T-cell (primary cell): ENCODE data around the gene NR5A1. TPM values are rescaled to one million over a fixed set of nuclear protein-coding genes. Genes with fewer than 3 reads are reported as not detected.

Experiments used
- ATAC-seq, 4 experiments: fragments of 200-7000 bp in 3 of 4; fragments of 150-1000 bp in 1 of 4; cut with Tn5 transposase; replicated peaks in 1 of 4; 1 replicate in 3 of 4; 2 replicates in 1 of 4; pipeline ENCODE4 v1.10.0; 2021; ENCODE audit warnings: moderate library complexity in 3 of 4, mild to moderate bottlenecking in 2 of 4, moderate number of reproducible peaks in 1 of 4
- CTCF ChIA-PET, 2 donors: fragments of 300-600 bp; sonication (Branson Sonifier 250); formaldehyde crosslinking; loops; one replicate each; lab custom pipeline; 2022; ENCODE audit warnings: antibody characterized with exemption in 2 of 2; lab: Charles Lee
- POLR2A ChIA-PET, 2 donors: fragments of 300-600 bp; sonication (Branson Sonifier 250); formaldehyde crosslinking; loops; one replicate each; lab custom pipeline; 2022; ENCODE audit warnings: antibody characterized with exemption in 2 of 2; lab: Charles Lee
- DNase-seq, 35 experiments: peaks; one replicate each; pipeline versions ENCODE4 v3.0.0 to v3.0.0-alpha.2; 2013 to 2023
- H3K27ac ChIP-seq: one replicate; pipeline ENCODE4 v1.5.1; 2013; ENCODE audit warnings: low read length
- H3K27me3 ChIP-seq, 2 experiments: replicated peaks in 1 of 2; 1 replicate in 1 of 2; 2 replicates in 1 of 2; pipeline versions ENCODE4 v1.6.1 to v1.7.0; 2013; ENCODE audit warnings: low read length in 1 of 2, mixed read lengths in 1 of 2; ENCODE audit not compliant: control insufficient read depth in 2 of 2, insufficient read depth in 2 of 2; ENCODE audit errors: extremely low read depth in 1 of 2
- H3K36me3 ChIP-seq, 2 donors: 1 replicate in 1 of 2; 2 replicates in 1 of 2; pipeline versions ENCODE4 v1.6.1 to v1.7.0; 2013; ENCODE audit warnings: low read length in 1 of 2; ENCODE audit not compliant: control insufficient read depth in 2 of 2, insufficient read depth in 1 of 2; ENCODE audit errors: extremely low read depth in 1 of 2
- H3K4me1 ChIP-seq, 2 experiments: 1 replicate in 1 of 2; 2 replicates in 1 of 2; pipeline versions ENCODE4 v1.6.1 to v1.7.0; 2013; ENCODE audit warnings: low read length in 2 of 2, mixed read lengths in 1 of 2; ENCODE audit not compliant: insufficient read depth in 2 of 2, control insufficient read depth in 1 of 2; ENCODE audit errors: extremely low read depth in 1 of 2
- H3K4me3 ChIP-seq, 2 donors: 1 replicate in 1 of 2; 2 replicates in 1 of 2; pipeline versions ENCODE4 v1.5.1 to v1.7.0; 2013; ENCODE audit warnings: mild to moderate bottlenecking in 2 of 2, low read length in 1 of 2, moderate library complexity in 1 of 2; ENCODE audit not compliant: control insufficient read depth in 1 of 2; ENCODE audit errors: extremely low read depth in 1 of 2
- H3K9me3 ChIP-seq: 2 replicates; pipeline ENCODE4 v1.7.0; 2013
- H3K27ac Mint-ChIP-seq, 2 donors: one replicate each; pipeline ENCODE4 v1.8.0; 2020 to 2021; ENCODE audit warnings: mild to moderate bottlenecking in 2 of 2, mixed read lengths in 2 of 2
- H3K27me3 Mint-ChIP-seq, 2 donors: one replicate each; pipeline ENCODE4 v1.8.0; 2021 to 2022; ENCODE audit warnings: mixed read lengths in 2 of 2
- H3K36me3 Mint-ChIP-seq: one replicate; pipeline ENCODE4 v1.8.0; 2021; ENCODE audit warnings: mixed read lengths
- H3K4me1 Mint-ChIP-seq, 3 donors: one replicate each; pipeline ENCODE4 v1.8.0; 2020 to 2022; ENCODE audit warnings: mixed read lengths in 3 of 3, mild to moderate bottlenecking in 1 of 3
- H3K4me3 Mint-ChIP-seq, 3 donors: one replicate each; pipeline ENCODE4 v1.8.0; 2020 to 2022; ENCODE audit warnings: mild to moderate bottlenecking in 3 of 3, mixed read lengths in 3 of 3, moderate library complexity in 3 of 3
- H3K9me3 Mint-ChIP-seq, 3 donors: one replicate each; pipeline ENCODE4 v1.8.0; 2020 to 2022; ENCODE audit warnings: mixed read lengths in 3 of 3
- WGBS: methylation state at CpG from one replicate; pipeline ENCODE4 v1.1.5; 2013; ENCODE audit warnings: missing lambda C conversion rate; ENCODE audit not compliant: insufficient coverage; 5-methylcytosine and 5-hydroxymethylcytosine counted together
- total RNA-seq, 35 experiments: library from RNA in 6 of 35; stranded (reverse) in 6 of 35; fragments of 120-200 nt in 1 of 35; gene quantifications; one replicate each; pipeline versions ENCODE4 v1.2.1 to v1.2.4 and lab custom pipeline; 2013 to 2026

NR5A1 gene
- total RNA-seq, 5 donors from 2014 or later (not counting 1 experiment from before 2014, with no cell fraction given), result 0.19 to 0.30 (median 0.29) TPM; not detected in 2

DNA sequence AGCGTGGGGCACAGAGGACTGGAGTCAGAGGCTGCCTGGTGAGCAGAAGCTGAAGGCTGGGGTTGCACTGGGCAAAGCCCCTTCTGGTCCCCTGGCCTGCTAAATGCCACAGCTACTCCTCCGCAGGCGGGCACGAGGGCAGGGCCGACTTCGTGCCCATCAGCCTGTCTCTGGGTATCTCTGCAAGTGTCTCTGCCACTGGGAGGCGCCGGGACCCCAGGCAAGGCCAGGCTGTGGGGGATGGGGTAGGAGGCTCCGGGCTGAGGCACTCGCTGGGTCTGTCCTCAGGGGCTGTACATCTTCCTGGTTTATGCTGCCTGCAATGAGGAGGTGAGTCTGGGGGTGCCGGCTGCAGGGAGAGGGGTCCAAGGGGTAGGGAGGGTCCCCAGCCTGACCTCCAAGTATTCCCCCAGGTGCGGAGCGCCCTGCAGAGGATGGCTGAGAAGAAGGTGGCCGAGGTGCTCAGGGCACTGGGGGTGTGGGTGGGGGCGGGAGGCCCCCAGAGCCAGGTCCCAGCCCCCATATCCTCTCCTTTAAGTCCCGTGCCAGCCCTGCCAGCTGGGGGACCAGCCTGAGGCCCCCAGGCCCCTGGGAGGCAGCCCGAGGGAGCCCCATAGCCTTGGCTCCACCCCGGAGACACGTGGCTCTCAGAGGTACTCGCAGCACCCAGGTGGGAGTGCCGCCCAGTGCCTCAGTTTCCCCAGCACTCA lies 31.9 kb downstream of the NR5A1 start:
- Mint-ChIP-seq H3K27ac (no peak overlapping the region), H3K27me3 (peaks cover 23 to 48% of the 10 kb centered on the region in 2 donors), H3K4me1 (no peaks in the 10 kb centered on the region), H3K4me3 (no peak overlapping the region), H3K9me3 (no peaks in the 10 kb centered on the region), H3K36me3 (no peaks in the 10 kb centered on the region)
- CTCF ChIA-PET, result no interaction called here
- peaks cover 0 to 69% of the 10 kb centered on the region in 2 experiments for H3K27me3 ChIP-seq
- H3K4me1 ChIP-seq, result peaks cover 0 to 5% of the 10 kb centered on the region in 2 experiments
- no peaks in the 10 kb centered on the region for H3K36me3 ChIP-seq
- H3K9me3 ChIP-seq, result no peaks in the 10 kb centered on the region
- ATAC-seq, result no peak
- WGBS, result 71% methylated on average over 15 of the region's 21 CpGs
- H3K4me3 ChIP-seq, result no peak overlapping the region
- DNase-seq, result no peak
- H3K27ac ChIP-seq, result no peak overlapping the region
- POLR2A ChIA-PET, result no interaction called here

DNA sequence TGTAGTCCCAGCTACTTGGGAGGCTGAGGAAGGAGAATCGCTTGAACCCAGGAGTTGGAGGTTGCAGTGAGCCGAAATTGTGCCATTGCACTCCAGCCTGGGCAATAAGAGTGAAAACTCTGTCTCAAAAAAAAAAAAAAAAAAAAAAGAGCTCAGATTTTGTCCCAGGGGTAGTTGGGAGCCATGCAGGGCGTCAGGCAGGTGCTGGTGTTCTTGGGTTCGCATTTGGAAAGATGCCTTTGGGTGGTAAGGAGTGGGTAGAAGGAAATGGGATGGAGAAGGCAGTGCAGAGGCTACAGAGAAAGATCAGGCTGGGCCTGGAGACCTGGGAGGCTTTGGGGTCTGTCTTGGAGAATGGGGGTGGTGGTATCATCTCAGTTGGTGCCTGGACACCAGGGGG lies 33.0 kb downstream of the NR5A1 start:
- Histone ChIP-seq H3K36me3 (no peaks in the 10 kb centered on the region), H3K9me3 (no peaks in the 10 kb centered on the region), H3K4me1 (peaks cover 0 to 5% of the 10 kb centered on the region in 2 experiments), H3K27me3 (peaks cover 0 to 71% of the 10 kb centered on the region in 2 experiments), H3K27ac (no peak overlapping the region), H3K4me3 (no peak overlapping the region)
- CTCF ChIA-PET, result no interaction called here
- peaks cover 16 to 38% of the 10 kb centered on the region in 2 donors for H3K27me3 Mint-ChIP-seq
- H3K4me1 Mint-ChIP-seq, result no peaks in the 10 kb centered on the region
- POLR2A ChIA-PET, result interaction anchor here in 1 of 2 donors (0.6 kb wide), 1 partner anchor 21 kb away, joined by 5 read pairs; no protein-coding TSS in a partner anchor
- H3K36me3 Mint-ChIP-seq, result no peaks in the 10 kb centered on the region
- DNase-seq, result no peak
- no peak overlapping the region for H3K4me3 Mint-ChIP-seq
- ATAC-seq, result no peak
- no peaks in the 10 kb centered on the region for H3K9me3 Mint-ChIP-seq
- H3K27ac Mint-ChIP-seq, result no peak overlapping the region
- 65% methylated on average over 2 of the region's 4 CpGs for WGBS

DNA sequence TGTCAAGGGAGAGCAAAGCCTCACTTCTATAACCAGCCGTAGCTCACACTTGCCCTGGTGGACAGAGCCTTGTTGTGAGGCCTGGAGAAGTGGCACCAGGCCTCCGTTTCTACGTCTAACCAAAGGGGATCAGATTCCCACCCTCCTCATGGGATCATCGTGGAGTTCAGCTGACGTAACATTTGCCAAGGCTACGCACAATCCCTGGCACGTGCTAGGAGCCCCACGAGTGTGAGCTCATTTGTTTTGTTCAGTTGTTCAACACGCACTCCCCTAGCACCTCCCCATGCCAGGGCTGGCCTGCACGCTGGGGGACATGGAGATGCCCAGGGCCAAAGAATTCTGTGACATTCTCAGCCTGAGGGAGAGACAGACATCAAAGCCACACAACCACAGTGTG lies 33.9 kb downstream of the NR5A1 start:
- Histone ChIP-seq H3K4me1 (peaks cover 0 to 5% of the 10 kb centered on the region in 2 experiments), H3K27me3 (peaks cover 0 to 65% of the 10 kb centered on the region in 2 experiments), H3K27ac (no peak overlapping the region), H3K36me3 (no peaks in the 10 kb centered on the region), H3K4me3 (no peak overlapping the region), H3K9me3 (no peaks in the 10 kb centered on the region)
- POLR2A ChIA-PET, result interaction anchor here in 1 of 2 donors (0.6 kb wide), 1 partner anchor 860 kb away, joined by 8 read pairs; no protein-coding TSS in a partner anchor
- H3K36me3 Mint-ChIP-seq, result no peaks in the 10 kb centered on the region
- H3K27me3 Mint-ChIP-seq, result peaks cover 12 to 35% of the 10 kb centered on the region in 2 donors
- no peak overlapping the region for H3K27ac Mint-ChIP-seq
- no peaks in the 10 kb centered on the region for H3K4me1 Mint-ChIP-seq
- no peak overlapping the region for H3K4me3 Mint-ChIP-seq
- WGBS, result 92% methylated on average over 7 of the region's 10 CpGs
- CTCF ChIA-PET, result no interaction called here
- DNase-seq (no peak), ATAC-seq (no peak)
- no peaks in the 10 kb centered on the region for H3K9me3 Mint-ChIP-seq

DNA sequence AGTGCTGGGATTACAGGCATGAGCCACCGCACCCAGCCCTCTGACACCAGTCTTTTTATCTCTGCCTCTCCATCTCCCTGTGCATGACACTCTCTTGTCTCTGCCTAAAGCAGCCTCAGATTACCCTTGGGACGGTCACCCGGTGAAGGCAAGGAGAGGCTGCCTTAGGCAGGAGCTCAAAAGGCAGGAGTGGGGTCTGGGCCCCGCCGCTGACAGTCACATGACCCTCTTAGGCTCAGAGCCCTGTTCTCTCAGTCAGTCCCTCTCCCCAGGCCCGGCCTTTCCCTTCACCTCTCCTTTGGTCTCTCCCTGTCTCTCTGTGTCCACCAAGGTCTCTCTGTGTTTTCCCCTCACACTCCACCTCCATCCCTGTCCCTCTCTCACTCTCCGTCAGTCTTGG lies 34.4 kb downstream of the NR5A1 start:
- Mint-ChIP-seq H3K4me3 (no peak overlapping the region), H3K9me3 (no peaks in the 10 kb centered on the region), H3K27ac (no peak overlapping the region), H3K4me1 (no peaks in the 10 kb centered on the region), H3K36me3 (no peaks in the 10 kb centered on the region), H3K27me3 (peaks cover 10 to 32% of the 10 kb centered on the region in 2 donors)
- no peaks in the 10 kb centered on the region for H3K9me3 ChIP-seq
- ChIA-PET CTCF (no interaction called here), POLR2A (interaction anchor here in 1 of 2 donors (0.6 kb wide), 1 partner anchor 860 kb away, joined by 8 read pairs; no protein-coding TSS in a partner anchor)
- WGBS, result 89% methylated on average over 4 of the region's 7 CpGs
- no peak overlapping the region for H3K4me3 ChIP-seq
- H3K27ac ChIP-seq, result no peak overlapping the region
- ATAC-seq (no peak), DNase-seq (no peak)
- H3K4me1 ChIP-seq, result peaks cover 0 to 5% of the 10 kb centered on the region in 2 experiments
- peaks cover 0 to 66% of the 10 kb centered on the region in 2 experiments for H3K27me3 ChIP-seq
- no peaks in the 10 kb centered on the region for H3K36me3 ChIP-seq

DNA sequence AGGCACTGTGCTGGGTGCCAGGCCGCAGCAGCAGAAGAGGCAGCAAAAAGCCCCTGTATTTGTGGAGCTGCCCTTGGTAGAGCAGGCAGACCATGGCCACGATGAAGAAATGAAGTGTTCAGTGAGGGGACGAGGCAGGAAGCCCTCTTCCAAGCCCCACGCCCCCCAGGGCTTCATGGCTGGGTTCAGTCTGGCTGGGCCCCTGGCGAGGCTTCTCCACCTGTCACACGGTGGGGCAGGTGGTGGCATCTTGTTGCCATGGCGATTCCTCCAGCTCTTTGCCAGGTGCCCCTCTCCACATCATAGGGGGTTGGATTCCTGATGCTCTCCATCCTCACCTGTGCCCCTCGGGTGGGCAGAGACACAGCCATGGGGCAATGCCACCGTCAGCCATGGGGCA lies 35.4 kb downstream of the NR5A1 start:
- H3K9me3 Mint-ChIP-seq, result no peaks in the 10 kb centered on the region
- ChIA-PET POLR2A (no interaction called here), CTCF (no interaction called here)
- 71% methylated on average over 9 of the region's 9 CpGs for WGBS
- no peaks in the 10 kb centered on the region for H3K36me3 ChIP-seq
- no peaks in the 10 kb centered on the region for H3K36me3 Mint-ChIP-seq
- H3K9me3 ChIP-seq, result no peaks in the 10 kb centered on the region
- H3K27ac Mint-ChIP-seq, result no peak overlapping the region
- H3K4me1 Mint-ChIP-seq, result no peaks in the 10 kb centered on the region
- H3K27me3 Mint-ChIP-seq, result peaks cover 10 to 32% of the 10 kb centered on the region in 2 donors
- DNase-seq (no peak), ATAC-seq (no peak)
- no peak overlapping the region for H3K4me3 Mint-ChIP-seq
- peaks cover 0 to 61% of the 10 kb centered on the region in 2 experiments for H3K27me3 ChIP-seq
- no peak overlapping the region for H3K27ac ChIP-seq
- no peaks in the 10 kb centered on the region for H3K4me1 ChIP-seq
- no peak overlapping the region for H3K4me3 ChIP-seq

DNA sequence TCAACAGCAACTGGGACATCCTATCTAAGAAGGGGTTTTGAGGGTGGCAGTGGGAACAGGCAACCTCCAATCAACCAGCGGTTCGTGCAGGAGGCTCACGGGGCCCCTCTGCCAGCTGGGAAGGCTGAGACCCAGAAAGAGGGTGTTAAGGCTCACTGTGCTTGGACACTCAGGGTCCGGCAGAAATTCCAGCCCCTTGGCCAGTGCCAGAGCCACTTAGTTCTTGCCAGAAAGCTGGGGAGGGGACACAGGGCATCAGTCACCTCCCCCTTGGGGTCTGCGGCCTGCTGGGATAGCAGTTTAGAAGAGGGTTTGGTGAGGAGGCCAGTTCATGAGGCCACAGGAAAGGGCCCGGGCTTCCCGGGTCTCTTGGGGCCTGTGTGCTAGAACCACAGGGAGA lies 36.5 kb downstream of the NR5A1 start:
- no peak overlapping the region for H3K4me3 Mint-ChIP-seq
- Histone ChIP-seq H3K9me3 (no peaks in the 10 kb centered on the region), H3K4me1 (no peaks in the 10 kb centered on the region), H3K27ac (no peak overlapping the region), H3K4me3 (no peak overlapping the region), H3K36me3 (no peaks in the 10 kb centered on the region), H3K27me3 (peaks cover 0 to 56% of the 10 kb centered on the region in 2 experiments)
- ATAC-seq (no peak), DNase-seq (no peak)
- no peak overlapping the region for H3K27ac Mint-ChIP-seq
- H3K27me3 Mint-ChIP-seq, result peaks cover 10 to 25% of the 10 kb centered on the region in 2 donors
- H3K9me3 Mint-ChIP-seq, result no peaks in the 10 kb centered on the region
- no peaks in the 10 kb centered on the region for H3K4me1 Mint-ChIP-seq
- ChIA-PET CTCF (no interaction called here), POLR2A (no interaction called here)
- no peaks in the 10 kb centered on the region for H3K36me3 Mint-ChIP-seq
- WGBS, result 90% methylated on average over 7 of the region's 7 CpGs
